HepG2 (cell line): ENCODE measurements around the gene PTMA.
"Not testable (repeated sequence)": the region's sequence is repeated elsewhere in the genome, so short reads cannot be mapped to it uniquely, and the experiment has no call there.

Experiments
- CC2D1A ChIP-seq: sonication (generic); formaldehyde crosslinking; IDR thresholded peaks from 2 replicates; pipeline ENCODE4 v1.8.1; 2023; ENCODE audit warnings: mild to moderate bottlenecking, missing genetic modification reagents
- GATAD2A ChIP-seq: IDR thresholded peaks from 2 replicates; pipeline ENCODE4 v1.6.1; 2016
- JUNB ChIP-seq: sonication (generic); formaldehyde crosslinking; IDR thresholded peaks from 2 replicates; pipeline ENCODE4 v1.8.0; 2022; ENCODE audit warnings: missing genetic modification reagents, mild to moderate bottlenecking, borderline replicate concordance
- MAZ ChIP-seq, 2 experiments: sonication (generic) in 1 of 2; formaldehyde crosslinking in 1 of 2; IDR thresholded peaks; 2 replicates each; pipeline versions ENCODE4 v1.5.0 to v1.6.1; 2012 to 2020; ENCODE audit warnings: low read depth in 2 of 2, mild to moderate bottlenecking in 2 of 2, borderline replicate concordance in 1 of 2, improper control_type of control experiment in 1 of 2, low read length in 1 of 2, missing genetic modification reagents in 1 of 2, moderate library complexity in 1 of 2
- ZFY ChIP-seq: sonication (generic); formaldehyde crosslinking; IDR thresholded peaks from 2 replicates; pipeline ENCODE4 v1.4.0; 2020; ENCODE audit warnings: missing genetic modification reagents
- ZNF124 ChIP-seq: sonication (generic); formaldehyde crosslinking; IDR thresholded peaks from 2 replicates; pipeline ENCODE4 v1.4.0; 2020; ENCODE audit warnings: missing genetic modification reagents
- ZNF232 ChIP-seq: sonication (generic); formaldehyde crosslinking; IDR thresholded peaks from 2 replicates; pipeline ENCODE4 v1.4.0; 2020; ENCODE audit warnings: missing genetic modification reagents, borderline replicate concordance
- ZNF441 ChIP-seq: sonication (generic); formaldehyde crosslinking; IDR thresholded peaks from 2 replicates; pipeline ENCODE4 v1.7.0; 2021; ENCODE audit warnings: missing genetic modification reagents, borderline replicate concordance

DNA sequence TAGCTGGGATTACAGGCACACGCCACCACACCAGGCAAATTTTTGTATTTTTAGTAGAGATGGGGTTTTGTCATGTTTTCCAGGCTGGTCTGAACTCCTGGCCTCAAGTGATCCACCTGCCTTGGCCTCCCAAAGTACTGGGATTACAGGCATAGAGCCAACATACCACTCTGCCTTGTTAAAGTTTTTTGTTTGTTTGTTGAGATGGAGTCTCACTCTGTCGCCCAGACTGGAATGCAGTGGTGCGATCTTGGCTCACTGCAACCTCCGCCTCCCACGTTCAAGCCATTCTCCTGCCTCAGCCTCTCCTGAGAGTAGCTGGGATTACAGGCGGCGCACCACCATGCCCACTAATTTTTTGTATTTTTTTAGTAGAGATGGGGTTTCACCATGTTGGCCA, 48.3 kb upstream of the PTMA start:
- TF ChIP-seq GATAD2A (CRISPR knock-in tag); ZNF124; ZFY; MAZ (IDR thresholded peaks at IDR 0.05; ENCODE audit: borderline replicate concordance, low read depth, low read length); MAZ (CRISPR knock-in tag; IDR thresholded peaks at IDR 0.05; ENCODE audit: low read depth); JUNB; ZNF232 (CRISPR knock-in tag); CC2D1A (CRISPR knock-in tag): not testable (repeated sequence)
- peak; percentile 64; the same call in 1 of the 2 replicates for TF ChIP-seq ZNF441 (CRISPR knock-in tag)
